CD4-positive, alpha-beta T cell treated with Interleukin-6 for 4 hours (primary cell): ENCODE results near the gene FSTL4.

Source experiments
- DNase-seq: peaks from one replicate; pipeline ENCODE4 v3.0.0-alpha.2; 2020; ENCODE audit warnings: mixed read lengths

FSTL4 gene

GRCh38 chr5:133382661-133383579 is 229.4 kb downstream of the FSTL4 start:
- DNase-seq = no peak

- DNase-seq = no peak
These were observed 230.6 kb downstream of the FSTL4 start for GRCh38 chr5:133381571-133382365.

GRCh38 chr5:133381041-133381440 is 231.3 kb downstream of the FSTL4 start:
- DNase-seq = no peak

GRCh38 chr5:133377736-133378135 is 234.6 kb downstream of the FSTL4 start:
- DNase-seq = no peak

GRCh38 chr5:133376986-133377385 is 235.4 kb downstream of the FSTL4 start:
- no peak for DNase-seq

GRCh38 chr5:133373121-133373870 is 239.0 kb downstream of the FSTL4 start:
- no peak for DNase-seq

- DNase-seq = no peak
These were observed 239.9 kb downstream of the FSTL4 start for GRCh38 chr5:133372293-133372937.

- no peak for DNase-seq
These were observed 240.8 kb downstream of the FSTL4 start for GRCh38 chr5:133371371-133372155.

GRCh38 chr5:133370904-133371303 is 241.4 kb downstream of the FSTL4 start:
- DNase-seq = no peak

GRCh38 chr5:133370036-133370831 is 242.1 kb downstream of the FSTL4 start:
- no peak for DNase-seq

- DNase-seq = no peak
These were observed 243.2 kb downstream of the FSTL4 start for GRCh38 chr5:133368916-133369783.

GRCh38 chr5:133367984-133368383 is 244.4 kb downstream of the FSTL4 start:
- no peak for DNase-seq

GRCh38 chr5:133367071-133367786 is 245.1 kb downstream of the FSTL4 start:
- DNase-seq = no peak

GRCh38 chr5:133366438-133366837 is 245.9 kb downstream of the FSTL4 start:
- DNase-seq = no peak

GRCh38 chr5:133365738-133366137 is 246.6 kb downstream of the FSTL4 start:
- DNase-seq = no peak

- no peak for DNase-seq
These were observed 247.2 kb downstream of the FSTL4 start for GRCh38 chr5:133364936-133365707.

- DNase-seq = no peak
These were observed 248.3 kb downstream of the FSTL4 start for GRCh38 chr5:133363807-133364587.

GRCh38 chr5:133362438-133362837 is 249.9 kb downstream of the FSTL4 start:
- no peak for DNase-seq
